ENCODE data around the gene STOML1.

The STOML1 gene

DNA sequence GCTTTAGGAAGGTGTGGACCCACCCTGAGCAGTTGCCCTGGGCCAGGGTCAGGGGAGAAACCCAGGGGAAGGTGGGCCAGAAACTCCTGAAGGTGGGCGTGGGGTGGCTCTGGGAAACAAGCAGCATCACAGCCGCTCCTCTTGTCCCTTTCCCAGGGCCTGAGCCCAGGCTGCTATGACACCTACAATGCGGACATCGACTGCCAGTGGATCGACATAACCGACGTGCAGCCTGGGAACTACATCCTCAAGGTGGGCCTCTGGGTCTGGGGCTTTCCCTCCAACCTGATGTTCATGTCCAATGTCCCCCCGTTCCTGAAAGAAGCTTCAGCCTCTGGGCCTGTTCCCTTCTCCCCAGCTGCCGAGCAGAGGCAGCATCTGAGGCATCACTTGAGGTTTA lies 44.4 kb downstream of the STOML1 start:
- no peak for FAIRE-seq
- TF ChIP-seq POLR2A (IDR thresholded peaks at IDR 0.05; ENCODE audit: low read depth, low read length) (no peak), POLR2AphosphoS5 (IDR thresholded peaks at IDR 0.05; ENCODE audit: low read depth, low read length) (no peak), TAF1 (IDR thresholded peaks at IDR 0.05; ENCODE audit: borderline replicate concordance, low read depth, low read length) (no peak)
- no peak for DNase-seq (ENCODE audit: insufficient read length)

DNA sequence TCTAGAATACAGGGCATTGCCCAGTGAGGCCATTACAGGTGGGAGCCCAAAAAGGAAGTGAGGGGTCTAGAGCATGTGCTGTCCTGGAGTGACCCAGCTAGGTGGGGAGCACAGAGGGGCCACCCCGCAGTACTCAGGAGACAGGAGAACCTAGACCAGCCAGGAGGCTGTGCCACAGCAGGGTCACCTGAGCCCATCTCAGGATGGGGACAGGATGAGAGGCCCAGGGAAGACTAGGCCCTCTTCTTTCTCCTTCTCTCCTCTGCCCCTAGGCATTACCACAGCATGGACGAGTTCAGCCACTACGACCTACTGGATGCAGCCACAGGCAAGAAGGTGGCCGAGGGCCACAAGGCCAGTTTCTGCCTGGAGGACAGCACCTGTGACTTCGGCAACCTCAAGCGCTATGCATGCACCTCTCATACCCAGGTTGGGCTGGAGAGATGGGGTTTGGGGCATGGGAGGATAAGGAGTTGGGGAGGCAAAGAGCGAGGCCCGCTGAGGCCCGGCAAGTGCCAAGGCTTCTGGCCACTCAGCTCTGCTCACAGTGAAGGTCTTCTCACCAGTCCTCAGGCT lies 45.2 kb downstream of the STOML1 start:
- no peak for FAIRE-seq
- TF ChIP-seq POLR2A (IDR thresholded peaks at IDR 0.05; ENCODE audit: low read depth, low read length) (no peak), POLR2AphosphoS5 (IDR thresholded peaks at IDR 0.05; ENCODE audit: low read depth, low read length) (no peak), TAF1 (IDR thresholded peaks at IDR 0.05; ENCODE audit: borderline replicate concordance, low read depth, low read length) (no peak)

DNA sequence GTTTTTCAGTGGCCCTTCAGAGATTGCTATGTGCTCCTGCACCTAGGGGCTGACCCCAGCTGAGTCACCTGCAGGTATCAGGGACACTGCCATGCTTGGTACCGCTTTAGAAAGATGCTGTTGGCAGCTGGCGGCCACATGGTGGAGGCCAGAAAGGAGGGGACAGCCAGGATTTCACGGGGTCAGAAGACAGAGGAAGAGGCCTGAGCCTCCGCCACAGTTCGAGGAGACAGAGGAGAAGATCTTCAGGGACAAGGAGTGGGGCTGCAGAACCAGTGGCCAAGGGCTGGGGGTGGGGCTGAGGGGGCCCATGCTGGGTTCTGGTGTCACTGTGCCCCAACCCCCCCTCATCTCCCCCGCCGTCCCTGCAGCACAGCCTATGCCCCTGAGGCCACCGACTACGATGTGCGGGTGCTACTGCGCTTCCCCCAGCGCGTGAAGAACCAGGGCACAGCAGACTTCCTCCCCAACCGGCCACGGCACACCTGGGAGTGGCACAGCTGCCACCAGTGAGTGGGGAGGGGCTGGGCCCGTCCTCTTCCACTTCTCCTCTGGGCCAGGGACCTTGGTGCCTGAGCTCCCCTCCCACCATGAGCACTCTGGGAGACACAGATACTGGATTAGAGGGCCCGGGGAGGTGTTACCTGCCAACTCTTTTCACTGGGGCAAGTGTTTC lies 45.9 kb downstream of the STOML1 start:
- no peak for TF ChIP-seq POLR2AphosphoS5 (IDR thresholded peaks at IDR 0.05; ENCODE audit: low read depth, low read length)
- TF ChIP-seq POLR2A (IDR thresholded peaks at IDR 0.05; ENCODE audit: low read depth, low read length), result no peak
- no peak for TF ChIP-seq TAF1 (IDR thresholded peaks at IDR 0.05; ENCODE audit: borderline replicate concordance, low read depth, low read length)
- DNase-seq (ENCODE audit: insufficient read length) (no peak), FAIRE-seq (no peak)

More for the DNA sequence above, 45.2 kb downstream of the STOML1 start:
- DNase-seq (ENCODE audit: insufficient read length), result no peak

DNA sequence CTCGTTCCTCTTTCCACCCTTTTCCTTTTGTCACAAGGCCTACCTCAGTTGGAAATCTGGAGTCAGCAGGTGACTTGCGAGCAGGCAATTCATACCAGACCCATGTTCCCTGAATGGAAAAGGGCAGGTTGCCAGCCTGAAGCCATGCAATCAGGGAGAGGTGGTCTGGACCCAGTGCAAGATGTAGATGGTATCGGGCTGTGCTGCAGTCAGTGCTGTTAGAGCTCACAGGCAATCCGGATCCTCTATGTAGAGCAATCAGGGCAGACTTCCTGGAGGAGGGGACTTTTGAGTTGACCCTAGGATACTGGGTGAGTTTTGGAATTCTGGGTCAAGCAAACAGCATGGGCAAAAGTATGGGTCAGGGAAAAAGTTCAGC lies 47.0 kb downstream of the STOML1 start:
- FAIRE-seq, result no peak
- no peak for TF ChIP-seq POLR2AphosphoS5 (IDR thresholded peaks at IDR 0.05; ENCODE audit: low read depth, low read length)
- TF ChIP-seq POLR2A (IDR thresholded peaks at IDR 0.05; ENCODE audit: low read depth, low read length), result no peak
- no peak for TF ChIP-seq TAF1 (IDR thresholded peaks at IDR 0.05; ENCODE audit: borderline replicate concordance, low read depth, low read length)

DNA sequence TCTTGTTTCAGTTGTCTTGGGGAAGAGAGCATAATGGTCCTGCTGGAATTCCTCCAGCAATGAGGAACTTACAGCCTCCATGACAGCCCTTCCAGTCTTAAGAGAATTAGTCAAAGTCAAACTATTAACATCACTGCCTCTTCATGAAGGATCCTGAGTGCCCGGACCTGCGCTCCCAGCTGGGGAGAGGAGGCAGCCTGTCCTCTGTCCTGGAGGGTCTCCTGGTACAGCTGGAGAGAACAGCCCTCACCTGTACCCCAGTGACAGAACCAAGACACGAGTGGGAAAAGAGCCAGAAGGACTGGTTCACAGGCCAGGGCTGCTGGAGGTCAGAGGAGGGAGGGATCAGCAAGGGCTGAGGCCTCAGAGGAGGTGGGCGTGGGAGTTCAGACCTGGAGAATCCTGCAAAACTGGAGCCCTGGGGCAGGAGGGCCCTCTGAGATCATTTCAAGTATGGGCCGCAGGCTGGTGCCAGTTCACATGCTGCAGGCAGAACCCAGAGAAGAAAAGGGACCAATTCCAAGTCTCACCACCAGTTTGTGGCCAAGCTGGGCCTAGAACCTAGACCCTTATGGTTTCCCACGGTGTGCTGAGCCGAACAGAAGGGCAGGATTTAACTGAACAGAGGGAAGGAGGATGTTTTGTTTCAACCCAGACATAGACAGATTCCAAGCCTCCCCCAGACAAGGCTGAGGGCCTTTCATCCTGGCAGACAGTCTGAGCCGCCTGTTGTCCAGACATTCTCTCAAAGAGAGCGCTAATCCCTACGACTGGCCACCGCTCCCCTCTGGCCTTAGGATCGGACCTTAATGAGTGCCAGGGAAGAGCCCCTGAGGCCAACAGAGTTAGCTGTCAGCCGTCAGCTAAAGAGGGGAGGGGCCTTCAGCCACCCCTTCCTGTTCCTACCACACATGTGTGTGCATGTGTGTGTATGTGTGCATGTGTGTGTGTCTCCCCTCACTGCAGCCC lies 47.6 kb downstream of the STOML1 start:
- no peak for DNase-seq (ENCODE audit: insufficient read length)
- no peak for TF ChIP-seq POLR2AphosphoS5 (IDR thresholded peaks at IDR 0.05; ENCODE audit: low read depth, low read length)
- TF ChIP-seq POLR2A (IDR thresholded peaks at IDR 0.05; ENCODE audit: low read depth, low read length), result no peak
- TF ChIP-seq TAF1 (IDR thresholded peaks at IDR 0.05; ENCODE audit: borderline replicate concordance, low read depth, low read length), result no peak

More for the DNA sequence above, 47.0 kb downstream of the STOML1 start:
- DNase-seq (ENCODE audit: insufficient read length), result no peak

DNA sequence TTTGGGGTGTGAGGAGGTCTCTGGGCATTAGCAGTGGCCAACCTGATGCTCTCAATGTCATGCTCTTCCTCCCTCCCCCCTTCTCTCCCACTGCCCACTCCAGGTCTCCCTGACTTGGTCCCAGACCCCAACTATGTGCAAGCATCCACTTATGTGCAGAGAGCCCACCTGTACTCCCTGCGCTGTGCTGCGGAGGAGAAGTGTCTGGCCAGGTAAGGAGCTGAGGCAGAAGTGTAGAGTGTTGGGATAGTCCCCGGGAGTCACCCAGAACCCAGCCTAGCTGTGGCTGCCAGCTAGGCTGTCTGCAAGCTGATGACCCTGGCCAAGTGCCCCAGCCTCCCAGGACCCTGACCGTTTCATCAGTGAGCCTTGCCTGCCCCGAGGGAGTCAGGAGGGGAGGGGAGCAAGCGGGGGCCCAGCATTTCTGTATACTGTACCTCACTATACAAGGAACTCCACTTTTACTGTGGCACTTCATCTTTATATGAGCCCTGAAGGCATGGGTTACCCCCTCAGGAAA lies 49.3 kb downstream of the STOML1 start:
- DNase-seq (ENCODE audit: insufficient read length), result no peak
- no peak for TF ChIP-seq POLR2A (IDR thresholded peaks at IDR 0.05; ENCODE audit: low read depth, low read length)
- no peak for TF ChIP-seq TAF1 (IDR thresholded peaks at IDR 0.05; ENCODE audit: borderline replicate concordance, low read depth, low read length)
- TF ChIP-seq POLR2AphosphoS5 (IDR thresholded peaks at IDR 0.05; ENCODE audit: low read depth, low read length), result no peak
- FAIRE-seq, result no peak

More for the DNA sequence above, 47.6 kb downstream of the STOML1 start:
- no peak for FAIRE-seq

DNA sequence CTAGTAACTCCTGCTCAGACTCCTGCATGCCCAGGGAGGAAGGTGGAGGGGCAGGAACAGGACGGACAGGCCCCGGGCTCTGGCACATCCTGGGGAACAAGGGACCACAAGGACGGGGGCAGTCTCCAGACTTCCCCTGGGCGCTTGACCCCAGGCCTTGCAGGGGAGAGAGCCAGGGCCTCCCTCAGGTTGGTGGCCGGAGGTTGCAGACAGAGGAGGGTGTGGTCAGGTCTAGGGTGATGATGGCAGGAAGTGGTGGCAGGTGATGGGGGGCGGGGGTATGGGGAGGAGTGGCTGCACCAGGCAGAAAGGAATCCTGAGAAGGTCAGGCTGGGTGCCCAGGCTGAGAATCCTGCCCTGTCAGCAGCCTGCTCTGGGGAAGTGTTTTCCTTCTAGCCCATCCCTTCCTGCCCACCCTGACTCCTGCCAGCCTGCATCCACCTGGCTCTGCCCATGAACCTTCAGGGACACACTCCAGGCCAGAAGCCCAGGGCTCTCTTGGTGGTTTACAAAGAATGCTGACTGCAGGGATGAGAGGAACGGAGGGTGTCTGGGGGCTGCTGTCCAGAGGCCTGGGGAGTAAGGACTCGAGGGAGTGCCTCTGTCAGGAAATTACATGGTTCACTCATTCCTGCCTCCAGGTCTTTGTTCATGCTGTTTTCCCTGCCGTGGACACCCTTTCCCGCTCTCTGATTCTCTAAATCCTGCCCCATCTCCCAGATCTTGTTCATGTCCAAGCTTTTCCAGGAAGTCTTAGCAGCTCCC lies 50.0 kb downstream of the STOML1 start:
- no peak for FAIRE-seq
- no peak for DNase-seq (ENCODE audit: insufficient read length)
- no peak for TF ChIP-seq POLR2AphosphoS5 (IDR thresholded peaks at IDR 0.05; ENCODE audit: low read depth, low read length)
- no peak for TF ChIP-seq TAF1 (IDR thresholded peaks at IDR 0.05; ENCODE audit: borderline replicate concordance, low read depth, low read length)
- TF ChIP-seq POLR2A (IDR thresholded peaks at IDR 0.05; ENCODE audit: low read depth, low read length), result no peak

- DNase-seq (ENCODE audit: insufficient read length) (no peak), FAIRE-seq (no peak)
- TF ChIP-seq POLR2A (IDR thresholded peaks at IDR 0.05; ENCODE audit: low read depth, low read length) (no peak), POLR2AphosphoS5 (IDR thresholded peaks at IDR 0.05; ENCODE audit: low read depth, low read length) (no peak), TAF1 (IDR thresholded peaks at IDR 0.05; ENCODE audit: borderline replicate concordance, low read depth, low read length) (no peak)
Observed at GRCh38 chr15:73941449-73941848, 50.6 kb downstream of the STOML1 start.

- no peak for FAIRE-seq
- no peak for DNase-seq (ENCODE audit: insufficient read length)
- no peak for TF ChIP-seq POLR2A (IDR thresholded peaks at IDR 0.05; ENCODE audit: low read depth, low read length)
- TF ChIP-seq TAF1 (IDR thresholded peaks at IDR 0.05; ENCODE audit: borderline replicate concordance, low read depth, low read length), result no peak
- TF ChIP-seq POLR2AphosphoS5 (IDR thresholded peaks at IDR 0.05; ENCODE audit: low read depth, low read length), result no peak
Observed at GRCh38 chr15:73941044-73941443, 51.1 kb downstream of the STOML1 start.

- DNase-seq (ENCODE audit: insufficient read length) (no peak), FAIRE-seq (no peak)
- TF ChIP-seq POLR2AphosphoS5 (IDR thresholded peaks at IDR 0.05; ENCODE audit: low read depth, low read length), result no peak
- TF ChIP-seq POLR2A (IDR thresholded peaks at IDR 0.05; ENCODE audit: low read depth, low read length), result no peak
Observed at GRCh38 chr15:73940061-73940981, 51.8 kb downstream of the STOML1 start.

Measured in GM12892 (cell line).